ENCODE results near the gene AKAP5.

DNA sequence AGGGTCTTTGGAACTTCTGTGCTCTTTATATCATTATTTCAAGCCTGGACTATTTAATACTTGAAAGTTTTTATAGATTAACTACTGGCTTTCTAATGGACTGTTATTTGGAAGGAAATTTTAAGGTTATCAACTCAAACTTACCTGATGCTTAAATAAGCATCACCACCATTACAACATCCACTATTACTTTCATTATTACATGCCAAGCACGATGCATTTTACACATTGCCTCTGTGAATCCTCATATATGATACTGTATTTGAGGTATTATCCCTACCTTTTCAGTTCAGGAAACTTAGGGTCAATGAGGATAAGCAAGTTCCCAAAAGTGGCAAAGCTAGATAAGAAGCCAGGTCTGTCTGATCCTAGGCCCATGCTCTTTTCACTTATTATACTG is 51.7 kb downstream of the AKAP5 start:
- TF ChIP-seq CTCF (conservative IDR thresholded peaks at IDR 0.05 in 1 of 2, IDR thresholded peaks at IDR 0.05 in 1 of 2; ENCODE audit: low read depth in 1 of 2, low read length in 2 of 2), result no peak
- no peak for TF ChIP-seq EZH2 (IDR thresholded peaks at IDR 0.05; ENCODE audit: low read length, missing control alignments)

Data from fibroblast of lung (primary cell).